HCT116 (cell line): ENCODE results near the gene MDM4. TPM values are rescaled to one million over a fixed set of nuclear protein-coding genes. Genes with fewer than 3 reads are reported as not detected.

ENCODE experiments used
- ATAC-seq: fragments of 200-7000 bp; cut with Tn5 transposase; 2 replicates; pipeline ENCODE4 v1.9.1; 2020; ENCODE audit warnings: mild to moderate bottlenecking, moderate library complexity
- BruUV-seq: library from RNA; stranded (reverse); fragments of 400-500 nt; replicated peaks from 2 replicates; lab custom pipeline; 2021; lab: Mats Ljungman, UMichigan
- CTCF ChIA-PET: fragments of 300-600 bp; sonication (Branson Sonifier 250); formaldehyde crosslinking; loops from one replicate; lab custom pipeline; 2021; ENCODE audit warnings: antibody characterized with exemption; lab: Charles Lee
- POLR2A ChIA-PET: fragments of 300-600, 350-600 bp; sonication (Branson Sonifier 250); formaldehyde crosslinking; loops from one replicate; lab custom pipeline; 2021; ENCODE audit warnings: antibody characterized with exemption; lab: Charles Lee
- RAD21 ChIA-PET, 2 experiments: fragments of 300-600 bp; sonication (Branson Sonifier 250); formaldehyde crosslinking; loops; one replicate each; lab custom pipeline; 2023; ENCODE audit warnings: low total read pairs in 2 of 2; ENCODE audit not compliant: uncharacterized antibody in 2 of 2, unreplicated experiment in 2 of 2, low non-redundant PET in 1 of 2; lab: Charles Lee
- DNase-seq: peaks from one replicate; pipeline ENCODE4 v3.0.0-alpha.2; 2010; ENCODE audit warnings: low read depth, low spot score
- H2AFZ ChIP-seq: fragments of 200-600 bp; shearing (Covaris generic), sonication (generic); 2 replicates; pipeline ENCODE4 v1.6.1; 2017; ENCODE audit warnings: low read depth, mixed run types, mixed read lengths, antibody characterized with exemption, low read length; ENCODE audit not compliant: poor library complexity, severe bottlenecking
- H3K27ac ChIP-seq: 2 replicates; pipeline ENCODE4 v1.5.1; 2012; ENCODE audit warnings: low read depth, low read length
- H3K27me3 ChIP-seq: fragments of 200-600 bp; sonication (generic); 2 replicates; pipeline ENCODE4 v1.6.1; 2016; ENCODE audit warnings: mixed run types, low read length, mixed read lengths; ENCODE audit not compliant: insufficient read depth
- H3K36me3 ChIP-seq, 2 experiments: fragments of 200-500 bp in 1 of 2; fragments of 200-600 bp in 1 of 2; sonication (Bioruptor generic) in 1 of 2; sonication (generic) in 1 of 2; 2 replicates each; pipeline versions ENCODE4 v1.5.1 to v1.6.1; 2014 to 2016; ENCODE audit warnings: low read length in 2 of 2, inconsistent platforms in 1 of 2, mixed read lengths in 1 of 2, mixed run types in 1 of 2; ENCODE audit not compliant: insufficient read depth in 2 of 2, control insufficient read depth in 1 of 2
- H3K4me1 ChIP-seq, 2 experiments: fragments of 200-600 bp in 1 of 2; sonication (generic) in 1 of 2; 2 replicates each; pipeline versions ENCODE4 v1.5.1 to v1.6.1; 2012 to 2017; ENCODE audit warnings: low read length in 2 of 2, inconsistent platforms in 1 of 2, mild to moderate bottlenecking in 1 of 2, mixed read lengths in 1 of 2, mixed run types in 1 of 2, moderate library complexity in 1 of 2; ENCODE audit not compliant: insufficient read depth in 2 of 2, control insufficient read depth in 1 of 2
- H3K4me2 ChIP-seq: fragments of 200-600 bp; sonication (generic); 2 replicates; pipeline ENCODE4 v1.6.1; 2017; ENCODE audit warnings: mixed run types, low read length, mixed read lengths
- H3K4me3 ChIP-seq, 2 experiments: fragments of 200-600 bp in 1 of 2; sonication (generic) in 1 of 2; replicated peaks in 1 of 2; 2 replicates each; pipeline ENCODE4 v1.5.1; 2011 to 2016; ENCODE audit warnings: low read length in 2 of 2, control low read depth in 1 of 2, low read depth in 1 of 2, mild to moderate bottlenecking in 1 of 2, mixed read lengths in 1 of 2, mixed run types in 1 of 2
- H3K79me2 ChIP-seq: fragments of 200-600 bp; sonication (generic); 2 replicates; pipeline ENCODE4 v1.6.1; 2017; ENCODE audit warnings: mild to moderate bottlenecking, mixed run types, low read length, moderate library complexity, mixed read lengths; ENCODE audit not compliant: insufficient read depth
- H3K9ac ChIP-seq: fragments of 200-600 bp; sonication (generic); 2 replicates; pipeline ENCODE4 v1.6.1; 2016; ENCODE audit warnings: low read length, mixed read lengths
- H3K9me2 ChIP-seq: fragments of 200-600 bp; sonication (generic), shearing (Covaris generic); 2 replicates; pipeline ENCODE4 v1.6.1; 2017; ENCODE audit warnings: mixed run types, mild to moderate bottlenecking, moderate library complexity; ENCODE audit not compliant: insufficient read depth
- H3K9me3 ChIP-seq, 2 experiments: fragments of 200-500 bp in 1 of 2; fragments of 200-600 bp in 1 of 2; sonication (Bioruptor generic) in 1 of 2; sonication (generic) in 1 of 2; 2 replicates each; pipeline ENCODE4 v1.6.1; 2014 to 2017; ENCODE audit warnings: low read length in 2 of 2, mixed read lengths in 2 of 2, inconsistent platforms in 1 of 2, low read depth in 1 of 2, mild to moderate bottlenecking in 1 of 2, mixed run types in 1 of 2, moderate library complexity in 1 of 2; ENCODE audit not compliant: control insufficient read depth in 1 of 2, insufficient read depth in 1 of 2
- H4K20me1 ChIP-seq: fragments of 200-600 bp; sonication (generic), shearing (Covaris generic); 2 replicates; pipeline ENCODE4 v1.6.1; 2017; ENCODE audit warnings: mixed run types, mild to moderate bottlenecking, moderate library complexity; ENCODE audit not compliant: insufficient read depth
- ATF3 ChIP-seq: IDR thresholded peaks from 2 replicates; pipeline ENCODE4 v1.6.1; 2012
- CBX3 ChIP-seq: IDR thresholded peaks from 2 replicates; pipeline ENCODE4 v1.6.1; 2012; ENCODE audit warnings: low read depth
- CEBPB ChIP-seq: IDR thresholded peaks from 2 replicates; pipeline ENCODE4 v1.6.1; 2012; ENCODE audit warnings: low read depth
- CTCF ChIP-seq, 3 experiments: fragments of 200-600 bp in 1 of 3; sonication (generic) in 1 of 3; IDR thresholded peaks in 2 of 3; conservative IDR thresholded peaks in 1 of 3; 2 replicates each; pipeline ENCODE4 v1.5.1; 2012 to 2017; ENCODE audit warnings: low read depth in 2 of 3, low read length in 2 of 3, antibody characterized with exemption in 1 of 3, borderline replicate concordance in 1 of 3, control low read depth in 1 of 3, mild to moderate bottlenecking in 1 of 3, mixed read lengths in 1 of 3, mixed run types in 1 of 3, moderate library complexity in 1 of 3; ENCODE audit not compliant: insufficient read depth in 1 of 3
- EGR1 ChIP-seq: IDR thresholded peaks from 2 replicates; pipeline ENCODE4 v1.6.1; 2012; ENCODE audit warnings: low read depth
- ELF1 ChIP-seq: IDR thresholded peaks from 2 replicates; pipeline ENCODE4 v1.6.1; 2012; ENCODE audit warnings: low read depth, borderline replicate concordance
- EZH2 ChIP-seq: fragments of 200-600 bp; sonication (generic); IDR thresholded peaks from 2 replicates; pipeline ENCODE4 v1.6.1; 2017; ENCODE audit warnings: antibody characterized with exemption, mixed run types
- EZH2phosphoT487 ChIP-seq: fragments of 200-600 bp; IDR thresholded peaks from 2 replicates; pipeline ENCODE4 v1.6.1; 2018; ENCODE audit warnings: antibody characterized with exemption, borderline replicate concordance
- JUND ChIP-seq: IDR thresholded peaks from 2 replicates; pipeline ENCODE4 v1.6.1; 2012
- POLR2A ChIP-seq: IDR thresholded peaks from 2 replicates; pipeline ENCODE4 v1.7.0; 2011; ENCODE audit warnings: borderline replicate concordance; ENCODE audit not compliant: insufficient read depth, insufficient read length; ENCODE audit errors: extremely low read depth
- REST ChIP-seq: IDR thresholded peaks from 2 replicates; pipeline ENCODE4 v1.6.1; 2012; ENCODE audit warnings: low read depth
- SIN3A ChIP-seq: IDR thresholded peaks from 2 replicates; pipeline ENCODE4 v1.6.1; 2012; ENCODE audit warnings: low read depth
- SP1 ChIP-seq: IDR thresholded peaks from 2 replicates; pipeline ENCODE4 v1.6.1; 2012; ENCODE audit warnings: low read depth
- SRF ChIP-seq: IDR thresholded peaks from 2 replicates; pipeline ENCODE4 v1.6.1; 2012; ENCODE audit warnings: low read depth
- ZFX ChIP-seq: fragments of 450-650 bp; IDR thresholded peaks from 2 replicates; pipeline ENCODE4 v1.6.1; 2017
- ZNF274 ChIP-seq: fragments of 200-500 bp; sonication (Bioruptor generic); IDR thresholded peaks from 2 replicates; pipeline ENCODE4 v1.6.1; 2014; ENCODE audit warnings: mild to moderate bottlenecking, low read depth, low read length, inconsistent platforms
- intact Hi-C: fragments of 100-400 bp; cut with micrococcal nuclease; formaldehyde crosslinking; loops from 2 replicates; pipeline ENCODE4 v1.10.0; 2022
- total RNA-seq: library from RNA; stranded (reverse); gene quantifications from one replicate; pipeline ENCODE4 v1.2.1, GENCODE V29; 2021; ENCODE audit not compliant: unreplicated experiment

Gene MDM4
- total RNA-seq, 1 experiment from 2014 or later = 79.5 TPM

GRCh38 chr1:204466416-204467405 is 49.5 kb upstream of the MDM4 start (continued):
- TF ChIP-seq REST (no peak), EZH2 (no peak), SP1 (no peak), CBX3 (no peak), CEBPB (no peak), EGR1 (no peak), ATF3 (no peak), SRF (no peak), ZNF274 (no peak)

- Histone ChIP-seq H3K9me3 (no peaks in the 10 kb centered on the region), H3K4me1 (no peaks in the 10 kb centered on the region), H3K27me3 (no peaks in the 10 kb centered on the region), H3K27ac (no peak overlapping the region), H3K4me3 (no peak overlapping the region), H4K20me1 (no peaks in the 10 kb centered on the region), H3K4me2 (no peak overlapping the region), H3K9ac (no peak overlapping the region), H2AFZ (no peak overlapping the region), H3K79me2 (no peaks in the 10 kb centered on the region), H3K36me3 (0 out of 4 replicates have a peak, but pooled peaks cover 0 to 2% of the 10 kb centered on the region in 2 experiments), H3K9me2 (no peaks in the 10 kb centered on the region)
- intact Hi-C loops = no loop called here
- ATAC-seq (no peak), DNase-seq (no peak)
- POLR2A ChIA-PET = interaction anchor here (0.8 kb wide), 1 partner anchor 26 kb away, joined by 5 read pairs; the partner anchor contains the start of gene PIK3C2B
- RAD21 ChIA-PET = no interaction called here
- CTCF ChIA-PET = no interaction called here
- BruUV-seq = no TSS peak
- TF ChIP-seq CEBPB = no peak
- TF ChIP-seq EZH2phosphoT487 = no peak
- TF ChIP-seq SP1 = no peak
- no peak for TF ChIP-seq JUND
- TF ChIP-seq ATF3 = no peak
- no peak for TF ChIP-seq ZFX
- TF ChIP-seq CTCF (IDR thresholded peaks at IDR 0.05 in 2 of 3, conservative IDR thresholded peaks at IDR 0.05 in 1 of 3; ENCODE audit: borderline replicate concordance in 1 of 3, insufficient read depth in 1 of 3, low read depth in 2 of 3, low read length in 2 of 3) = no peak
- TF ChIP-seq ELF1 = no peak
- no peak for TF ChIP-seq EGR1
- no peak for TF ChIP-seq CBX3
- TF ChIP-seq POLR2A = no peak
- no peak for TF ChIP-seq ZNF274
- no peak for TF ChIP-seq SIN3A
Measured at GRCh38 chr1:204468206-204468605, 48.0 kb upstream of the MDM4 start.
